HG03045 (cell line): ENCODE data around the gene SLC7A8.
"Not testable (repeated sequence)": the region's sequence is repeated elsewhere in the genome, so short reads cannot be mapped to it uniquely, and the experiment has no call there.

ENCODE experiments used
- ATAC-seq: cut with Tn5 transposase; IDR thresholded peaks from one replicate; pipeline ENCODE4 v1.9.1; 2021; ENCODE audit warnings: mild to moderate bottlenecking, moderate library complexity; ENCODE audit not compliant: unreplicated experiment

The SLC7A8 gene

DNA sequence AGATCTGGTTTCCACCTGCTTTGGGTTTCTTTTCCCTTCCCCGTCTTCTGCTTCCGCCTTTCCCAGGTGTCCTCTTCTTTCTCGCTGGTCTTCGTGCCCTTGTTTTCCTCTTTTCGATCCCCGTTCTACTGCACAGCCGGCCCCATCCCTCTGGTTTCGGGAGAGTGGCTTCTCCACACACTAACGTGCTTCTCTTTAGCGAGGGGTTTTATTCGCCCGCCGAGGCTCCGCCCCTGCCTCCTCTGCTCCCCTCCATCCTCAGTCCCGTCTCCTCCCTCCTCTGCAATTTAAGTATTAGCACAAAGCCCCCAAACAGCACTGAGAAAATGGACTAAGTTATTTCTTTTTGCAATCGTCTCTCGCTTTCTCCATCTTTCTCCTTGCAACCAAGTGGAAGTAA, at the start of gene SLC7A8:
Gene SLC7A8 (minus strand): TSS at position 182 of the 400 bp plus-strand sequence. CDS start 746 bp downstream, outside the sequence.
- no peak for ATAC-seq

DNA sequence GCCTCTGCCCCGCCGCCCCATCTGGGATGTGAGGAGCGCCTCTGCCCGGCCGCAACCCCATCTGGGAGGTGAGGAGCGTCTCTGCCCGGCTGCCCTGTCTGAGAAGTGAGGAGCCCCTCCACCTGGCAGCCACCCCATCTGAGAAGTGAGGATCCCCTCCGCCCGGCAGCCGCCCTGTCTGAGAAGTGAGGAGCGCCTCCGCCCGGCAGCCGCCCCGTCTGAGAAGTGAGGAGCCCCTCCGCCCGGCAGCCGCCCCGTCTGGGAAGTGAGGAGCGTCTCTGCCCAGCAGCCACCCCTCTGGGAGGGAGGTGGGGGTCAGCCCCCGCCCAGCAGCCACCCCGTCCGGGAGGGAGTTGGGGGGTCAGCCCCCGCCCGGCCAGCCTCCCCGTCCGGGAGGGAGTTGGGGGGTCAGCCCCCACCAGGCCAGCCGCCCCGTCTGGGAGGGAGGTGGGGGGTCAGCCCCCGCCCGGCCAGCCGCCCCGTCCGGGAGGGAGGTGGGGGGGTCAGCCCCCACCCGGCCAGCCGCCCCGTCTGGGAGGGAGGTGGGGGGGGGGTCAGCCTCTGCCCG, 48.9 kb upstream of the SLC7A8 start:
- not testable (repeated sequence) for ATAC-seq

DNA sequence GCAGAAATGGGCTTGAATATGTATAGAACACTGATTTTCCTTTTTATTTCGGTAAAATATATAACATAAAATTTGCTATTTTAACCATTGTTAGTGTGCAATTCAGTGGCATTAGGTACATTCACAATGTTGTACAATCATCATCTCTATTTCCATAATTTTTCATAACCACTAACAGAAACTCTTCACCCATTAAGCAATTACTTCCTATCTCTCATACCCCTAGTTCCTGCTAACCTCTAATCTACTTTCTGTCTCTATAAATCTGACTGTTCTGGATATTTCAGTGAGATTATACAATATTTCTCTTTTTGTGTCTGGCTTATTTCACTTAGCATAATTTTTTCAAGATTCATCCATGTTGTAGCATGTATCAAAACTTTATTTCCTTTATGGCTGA, 45.4 kb upstream of the SLC7A8 start:
- ATAC-seq, result no peak

DNA sequence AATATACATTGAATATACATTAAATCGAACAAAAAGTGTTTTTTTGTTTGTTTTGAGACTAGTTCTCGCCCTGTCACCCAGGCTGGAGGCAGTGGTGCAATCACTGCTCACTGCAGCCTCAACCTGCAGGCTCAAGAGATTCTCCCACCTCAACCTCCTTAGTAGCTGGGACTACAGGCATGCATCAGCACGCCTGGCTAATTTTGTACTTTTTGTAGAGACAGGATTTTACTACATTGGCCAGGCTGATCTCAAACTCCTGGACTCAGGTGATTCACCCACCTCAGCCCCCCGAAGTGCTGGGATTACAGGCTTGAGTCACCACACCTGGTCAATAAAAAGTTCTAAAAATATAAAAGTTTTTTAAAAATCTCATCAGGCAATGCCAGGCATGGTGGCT, 44.1 kb upstream of the SLC7A8 start:
- no peak for ATAC-seq

DNA sequence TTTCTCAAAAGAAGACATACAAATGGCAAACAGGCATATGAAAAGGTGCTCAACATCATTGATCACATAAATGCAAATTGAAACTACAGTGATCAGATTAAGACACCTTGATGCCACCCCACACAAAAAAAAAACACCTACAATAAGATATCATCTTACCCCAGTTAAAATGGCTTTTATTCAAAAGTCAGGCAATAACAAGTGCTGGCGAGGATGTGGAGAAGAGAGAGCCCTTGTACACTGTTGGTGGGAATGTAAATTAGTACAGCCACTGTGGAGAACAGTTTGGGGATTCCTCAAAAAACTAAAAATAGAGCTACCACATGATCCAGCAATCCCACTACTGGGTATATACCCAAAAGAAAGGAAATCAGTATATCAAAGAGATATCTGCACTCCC, 41.5 kb upstream of the SLC7A8 start:
- not testable (repeated sequence) for ATAC-seq

DNA sequence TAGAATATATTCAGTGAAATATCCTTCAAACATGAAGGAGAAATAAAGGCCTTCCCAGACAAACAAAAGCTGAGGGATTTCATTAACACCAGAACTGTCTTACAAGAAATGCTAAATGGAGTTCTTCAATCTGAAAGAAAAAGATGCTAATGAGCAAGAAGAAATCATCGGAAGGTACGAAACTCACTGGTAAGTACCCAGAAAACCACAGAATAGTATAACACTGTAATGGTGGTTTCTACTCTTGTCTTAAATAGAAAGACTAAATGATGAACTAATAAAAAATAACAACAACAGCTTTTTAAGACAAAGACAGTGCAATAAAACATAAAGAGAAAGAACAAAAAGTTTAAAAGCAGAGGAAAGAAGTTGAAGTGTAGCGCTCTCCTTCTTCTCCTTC, 35.6 kb upstream of the SLC7A8 start:
- no peak for ATAC-seq

DNA sequence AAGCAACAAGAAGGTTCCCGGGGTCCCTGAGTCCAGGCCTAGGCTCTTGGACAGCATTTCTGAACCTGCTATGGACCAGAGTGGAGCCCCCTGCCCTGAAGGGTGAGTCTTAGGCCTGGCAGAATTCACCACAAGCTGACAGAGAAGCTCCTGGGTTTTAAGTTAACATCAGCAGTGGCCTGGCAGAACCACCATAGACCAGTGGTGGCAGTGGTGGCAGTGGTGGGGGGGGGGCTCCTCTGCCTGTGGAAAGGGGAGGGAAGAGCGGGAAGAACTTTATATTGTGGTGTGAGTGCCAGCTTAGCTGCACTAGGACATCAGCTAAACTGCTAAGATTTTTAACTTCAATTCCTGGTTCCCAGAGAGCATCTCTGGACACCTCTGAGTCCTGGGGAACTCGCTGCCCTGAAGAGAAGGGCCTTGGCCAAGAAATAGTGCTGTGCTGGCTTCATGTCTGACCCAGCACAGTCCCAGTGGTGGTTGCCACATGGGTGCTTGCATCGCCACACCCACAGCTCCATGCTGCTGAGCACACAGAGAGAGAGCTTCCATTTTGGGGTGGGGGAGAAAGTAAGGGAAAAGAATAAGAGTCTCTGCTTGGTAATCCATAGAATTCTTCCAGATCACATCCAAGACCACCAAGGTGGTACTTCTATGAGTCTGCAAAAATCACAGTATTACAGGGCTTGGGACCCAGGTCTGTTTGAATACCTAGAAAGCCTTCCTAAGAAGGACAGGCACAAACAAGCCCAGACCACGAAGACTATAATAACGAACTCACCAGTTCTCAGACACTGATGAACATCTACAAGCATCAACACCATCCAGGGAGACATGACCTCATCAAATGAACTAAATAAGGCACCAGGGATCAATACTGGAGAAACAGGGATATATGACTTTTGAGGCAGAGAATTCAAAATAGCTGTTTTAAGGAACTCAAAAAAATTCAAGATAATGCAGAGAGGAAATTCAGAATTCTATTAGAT, 33.9 kb upstream of the SLC7A8 start:
- ATAC-seq, result no peak

DNA sequence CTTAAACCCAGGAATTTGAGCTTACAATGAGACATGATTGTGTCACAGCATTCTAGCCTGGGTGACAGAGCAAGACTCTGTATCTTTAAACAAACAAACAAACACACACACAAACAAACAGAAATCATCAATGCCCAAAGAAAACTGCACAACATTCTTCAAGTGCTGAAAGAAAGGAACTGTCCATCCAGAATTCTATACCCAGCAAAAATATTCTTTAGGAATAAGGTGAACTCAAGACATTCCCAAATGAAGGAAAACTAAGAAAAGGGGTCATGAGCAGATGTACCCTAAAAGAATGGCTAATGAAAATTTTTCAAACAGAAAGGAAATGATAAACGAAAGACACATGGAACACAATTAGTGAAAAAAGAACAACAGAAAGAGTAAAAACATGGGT, 32.0 kb upstream of the SLC7A8 start:
- no peak for ATAC-seq

DNA sequence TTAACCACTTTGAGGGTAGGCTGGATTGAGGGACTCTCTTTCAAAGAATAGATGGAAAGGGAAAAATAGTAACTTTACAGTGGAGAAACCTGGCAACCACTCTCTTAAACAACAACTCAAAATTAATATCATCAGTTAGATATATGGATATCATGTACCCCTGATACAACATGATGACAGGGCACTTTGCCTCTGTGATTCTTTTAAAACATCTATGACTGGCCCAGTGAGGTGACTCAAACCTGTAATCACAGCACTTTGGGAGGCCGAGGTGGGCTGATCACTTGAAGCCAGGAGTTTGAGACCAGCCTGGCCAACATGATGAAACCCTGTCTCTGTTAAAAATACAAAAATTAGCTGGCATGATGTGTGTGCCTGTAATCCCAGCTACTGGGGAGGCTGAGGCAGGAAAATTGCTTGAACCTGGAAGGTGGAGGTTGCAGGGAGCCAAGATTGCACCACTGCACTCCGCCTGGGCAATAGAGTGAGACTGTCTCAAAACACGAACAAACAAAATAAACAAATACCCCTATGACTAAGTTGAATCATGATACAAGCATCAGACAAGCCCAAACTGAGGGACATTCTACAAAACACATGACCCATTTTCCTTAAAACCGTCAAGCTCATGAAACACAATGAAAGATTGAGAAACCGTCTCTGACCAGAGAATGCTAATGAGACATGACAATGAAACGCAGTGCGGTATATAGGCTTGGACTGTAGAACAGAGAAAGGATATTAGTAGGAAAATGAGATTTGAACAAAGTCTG, 26.4 kb upstream of the SLC7A8 start:
- no peak for ATAC-seq

DNA sequence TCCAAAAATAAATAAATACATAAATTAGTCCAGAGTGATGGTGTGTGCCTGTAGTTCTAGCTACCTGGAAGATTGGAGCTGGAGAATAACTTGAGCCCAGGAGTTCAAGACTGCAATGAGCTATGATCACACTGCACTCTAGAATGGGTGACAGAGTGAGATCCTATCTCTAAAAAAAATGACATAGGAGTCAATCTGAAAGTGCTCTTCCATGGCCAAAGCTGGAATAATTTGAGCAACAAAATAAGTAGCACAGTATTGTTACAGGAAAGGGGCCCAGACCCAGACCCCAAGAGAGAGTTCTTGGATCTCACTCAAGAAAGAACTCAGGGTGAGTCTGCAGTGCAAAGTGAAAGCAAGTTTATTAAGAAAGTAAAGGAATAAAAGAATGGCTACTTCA, 24.9 kb upstream of the SLC7A8 start:
- no peak for ATAC-seq

DNA sequence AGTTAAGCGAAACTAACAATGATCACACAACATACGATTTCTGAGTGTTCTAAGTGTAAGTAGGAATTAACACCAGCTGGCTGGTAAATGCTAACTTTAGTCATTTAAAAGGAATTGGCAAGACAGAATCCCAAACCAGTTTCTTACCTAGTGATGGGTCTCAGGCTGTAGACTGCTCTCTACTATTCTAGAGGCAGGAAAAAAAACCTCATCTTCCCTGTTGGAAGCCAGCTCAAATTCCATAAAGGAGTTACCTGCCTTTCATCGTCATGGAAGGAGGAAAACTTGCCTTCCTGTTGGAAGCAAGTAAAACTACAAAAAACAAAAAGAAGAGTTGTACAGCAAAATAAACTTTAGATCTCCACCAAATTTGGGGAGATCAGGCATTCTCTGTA, 23.7 kb upstream of the SLC7A8 start:
- ATAC-seq, result no peak

DNA sequence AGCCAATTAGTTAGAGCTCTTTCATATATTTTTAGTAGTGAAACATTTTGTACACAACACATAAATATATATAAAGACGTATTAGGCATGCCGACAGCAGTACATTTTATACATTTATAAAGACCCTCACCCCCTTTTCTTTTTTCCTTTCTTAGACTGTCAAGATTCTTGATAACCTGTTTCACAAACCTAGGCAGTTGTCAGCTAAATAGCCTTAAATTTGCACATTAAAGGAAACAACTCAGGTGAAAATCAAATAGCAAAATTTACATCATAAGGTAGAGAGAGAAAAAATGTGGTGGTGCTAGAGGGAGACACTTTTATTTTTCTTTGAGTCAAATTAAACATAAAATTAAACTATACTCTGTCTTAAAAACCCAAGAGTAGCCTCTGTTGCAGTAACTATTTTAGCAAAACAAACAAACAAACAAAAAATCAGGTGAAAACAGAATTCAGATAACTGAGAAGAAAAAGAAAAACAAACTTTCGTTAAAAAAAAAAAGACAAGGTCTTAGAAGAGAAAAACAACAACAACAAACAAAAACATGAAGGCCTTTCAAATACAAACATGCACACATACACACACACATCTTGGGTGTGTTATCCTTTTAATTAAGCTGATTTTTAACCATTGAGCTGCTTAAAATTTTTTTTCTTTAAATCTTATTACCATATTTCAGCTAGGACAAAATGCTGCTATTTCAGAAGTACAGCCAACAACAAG, 23.1 kb upstream of the SLC7A8 start:
- no peak for ATAC-seq

DNA sequence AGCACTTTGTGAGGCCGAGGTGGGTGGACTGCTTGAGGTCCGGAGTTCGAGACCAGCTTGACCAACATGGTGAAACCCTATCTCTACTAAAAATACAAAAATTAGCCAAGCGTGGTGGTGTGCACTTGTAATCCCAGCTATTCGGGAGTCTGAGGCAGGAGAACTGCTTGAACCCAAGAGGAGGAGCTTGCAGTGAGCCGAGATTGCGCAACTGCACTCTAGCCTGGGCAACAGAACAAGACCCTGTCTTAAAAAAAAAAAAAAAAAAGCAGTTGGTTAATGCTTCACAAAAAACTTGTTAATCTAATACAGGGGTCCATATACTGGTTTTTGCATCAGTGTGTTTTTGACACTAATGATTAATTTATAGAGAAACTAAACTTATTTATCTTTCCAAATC, 18.5 kb upstream of the SLC7A8 start:
- no peak for ATAC-seq

DNA sequence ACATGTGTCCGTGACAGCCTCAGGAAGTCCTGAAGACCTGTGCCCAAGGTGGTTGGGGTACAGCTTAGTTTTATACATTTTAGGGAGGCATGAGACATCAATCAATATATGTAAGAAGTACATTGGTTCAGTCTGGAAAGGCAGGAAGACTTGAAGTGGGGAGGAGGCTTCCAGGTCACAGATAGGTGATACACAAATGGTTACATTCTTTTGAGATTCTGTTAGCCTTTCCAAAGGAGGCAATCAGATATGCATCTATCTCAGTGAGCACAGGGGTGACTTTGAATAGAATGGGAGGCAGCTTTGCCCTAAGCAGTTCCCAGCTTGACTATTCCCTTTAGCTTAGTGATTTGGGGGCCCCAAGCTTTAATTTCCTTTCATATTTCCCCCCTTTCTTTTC, 15.7 kb upstream of the SLC7A8 start:
- not testable (repeated sequence) for ATAC-seq

DNA sequence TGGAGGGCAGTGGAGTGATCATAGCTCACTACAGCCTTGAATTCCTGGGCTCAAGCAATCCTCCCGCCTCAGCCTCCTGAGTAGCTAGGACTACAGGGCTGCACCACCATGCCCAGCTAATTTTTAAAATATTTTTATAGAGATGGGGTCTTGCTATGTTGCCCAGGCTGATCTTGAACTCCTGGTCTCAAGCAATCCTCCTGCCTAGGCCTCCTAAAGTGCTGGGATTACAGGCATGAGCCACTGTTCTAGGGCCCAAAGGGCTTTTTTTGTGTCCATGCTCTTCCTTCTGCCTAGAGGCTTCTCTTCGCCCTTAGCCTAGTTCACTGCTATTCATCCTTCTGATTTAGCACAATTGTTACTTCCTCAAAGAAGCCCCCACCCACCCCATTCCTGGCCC, 13.0 kb upstream of the SLC7A8 start:
- not testable (repeated sequence) for ATAC-seq

DNA sequence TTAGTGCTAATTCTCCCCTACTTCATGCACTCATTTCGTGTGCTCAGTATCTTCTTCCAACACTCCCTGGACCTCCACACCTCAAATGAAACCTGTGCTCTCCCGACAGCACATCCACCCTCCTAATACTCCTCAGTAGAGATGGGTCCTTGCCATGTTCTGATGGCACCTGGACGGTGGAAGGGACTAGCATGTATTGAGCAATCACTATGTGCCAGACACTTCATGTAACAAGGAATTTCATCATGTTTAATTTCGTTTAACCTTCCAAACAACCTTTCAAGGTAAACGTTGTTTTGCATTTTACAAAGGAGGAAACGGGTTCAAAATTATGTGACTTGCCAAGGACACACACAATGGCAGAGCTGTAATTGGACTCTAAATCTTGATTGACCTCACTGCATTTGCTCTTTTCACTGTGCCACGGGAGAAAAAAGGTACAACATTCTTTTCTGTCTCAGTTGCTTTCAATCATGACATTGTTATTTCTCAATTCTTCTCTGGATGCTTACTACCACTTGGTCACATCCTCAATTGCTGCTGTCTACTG, 12.2 kb upstream of the SLC7A8 start:
- no peak for ATAC-seq

DNA sequence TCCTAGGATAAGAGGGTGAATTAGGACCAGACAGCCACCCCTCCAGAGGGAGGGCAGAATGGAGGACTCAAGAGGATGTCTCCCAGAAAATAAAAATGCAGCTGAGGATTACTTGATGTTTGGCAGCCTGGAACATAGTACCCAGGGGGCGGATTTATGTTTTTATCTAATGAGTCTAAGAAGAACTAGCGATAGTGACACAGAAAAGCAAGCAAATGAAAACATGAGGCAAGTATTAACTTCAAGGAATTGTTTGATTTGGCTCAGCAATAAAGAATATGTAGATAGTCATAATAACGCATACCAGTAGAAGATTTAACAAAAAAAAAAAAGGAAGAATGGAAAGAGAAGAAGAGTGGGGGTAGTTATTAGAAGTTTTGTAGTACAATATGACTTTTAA, 10.0 kb upstream of the SLC7A8 start:
- ATAC-seq, result no peak

DNA sequence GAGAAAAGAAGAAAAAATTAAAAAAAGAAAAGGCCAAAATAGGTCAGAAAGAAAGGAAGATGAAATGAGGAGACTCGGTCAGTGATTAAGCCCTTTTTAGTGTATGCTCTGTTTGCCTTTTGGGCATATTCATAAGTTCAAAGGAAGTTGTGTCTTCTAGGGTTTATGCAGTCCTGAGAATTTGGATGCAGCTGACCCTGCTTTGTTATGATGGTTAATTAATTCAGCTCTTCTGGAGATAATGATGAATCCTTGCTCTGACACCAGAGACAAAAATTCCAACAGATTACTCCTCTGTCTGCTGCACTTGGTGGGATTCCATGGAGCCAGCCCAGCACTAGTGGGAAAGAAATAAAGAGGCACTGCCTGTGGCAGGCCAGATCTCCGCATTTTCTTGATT, 4.5 kb upstream of the SLC7A8 start:
- ATAC-seq, result no peak

DNA sequence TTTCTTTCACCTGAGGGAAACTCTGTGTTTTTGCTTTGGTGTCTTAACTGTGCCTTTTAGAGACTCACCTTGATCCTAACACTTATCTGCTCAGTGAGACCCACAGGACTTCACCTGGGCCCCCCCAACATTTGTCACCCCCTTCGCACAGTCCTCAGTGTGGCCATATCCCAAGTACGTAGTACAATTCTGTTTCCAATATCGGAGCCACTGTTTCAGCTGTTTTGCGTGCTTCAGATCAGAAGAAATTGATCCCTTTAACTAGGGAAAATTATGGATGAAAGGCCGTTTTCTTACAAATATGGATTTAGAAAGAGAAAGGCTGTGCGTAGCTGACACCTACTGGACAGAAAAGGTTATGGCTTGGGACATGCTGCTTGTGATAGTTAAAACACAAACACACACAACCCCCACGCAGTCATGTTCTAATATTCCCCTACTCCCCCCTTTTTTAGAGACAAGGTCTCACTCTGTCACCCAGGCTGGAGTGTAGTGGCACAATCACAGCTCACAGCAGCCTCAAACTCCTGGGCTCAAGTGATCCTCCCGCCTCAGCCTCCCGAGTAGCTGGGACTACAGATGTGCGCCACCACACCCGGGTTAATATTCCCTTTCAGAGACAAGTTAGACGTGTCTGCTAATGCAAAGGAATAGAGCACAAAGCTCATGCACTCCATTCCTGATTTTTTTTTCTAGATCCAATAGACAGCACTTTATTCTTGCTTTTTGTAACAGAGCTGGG, 3.6 kb upstream of the SLC7A8 start:
- no peak for ATAC-seq

DNA sequence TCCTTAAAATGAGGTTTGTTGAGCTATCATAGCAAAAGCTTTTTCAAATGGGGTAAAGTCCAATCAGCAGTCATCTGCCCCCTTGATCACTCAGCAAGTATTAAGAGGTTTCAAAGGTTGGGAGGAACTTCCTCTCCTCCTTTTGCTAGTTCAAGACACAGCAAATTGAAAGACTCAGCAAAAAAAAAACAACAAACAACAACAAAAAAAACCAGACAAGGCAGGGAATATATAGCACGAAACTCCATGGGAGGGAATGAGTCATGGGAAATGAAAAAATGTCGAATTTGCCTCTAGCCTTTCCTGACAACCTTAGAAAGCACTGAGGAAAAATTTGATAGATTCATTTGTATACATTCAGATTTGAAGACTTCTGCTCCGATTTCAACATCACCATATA, 1.6 kb upstream of the SLC7A8 start:
- ATAC-seq, result no peak
